AML-193 (cell line): ENCODE results near the gene PLIN4.

Source experiments
- DNase-seq, 2 experiments: peaks; one replicate each; lab custom pipeline; 2025; lab: John Stamatoyannopoulos, UW

The PLIN4 gene

GRCh38 chr19:4518345-4519171 lies at the start of gene PLIN4:
TSS of gene PLIN4 (minus strand) at chr19:4518486. CDS start at chr19:4518272, 214 bp downstream.
- DNase-seq, result no peak

- DNase-seq, result peak in 1 of 2 experiments; percentile 21
Measured at GRCh38 chr19:4567584-4568071, 49.3 kb upstream of the PLIN4 start.

- DNase-seq, result no peak
Measured at GRCh38 chr19:4566402-4567051, 48.2 kb upstream of the PLIN4 start.

- peak; percentile 55 to 69 for DNase-seq
Measured at GRCh38 chr19:4563562-4563961, 45.3 kb upstream of the PLIN4 start.

GRCh38 chr19:4562085-4562484 lies 43.8 kb upstream of the PLIN4 start:
- DNase-seq, result peak; percentile 37 to 52

- DNase-seq, result no peak
Measured at GRCh38 chr19:4559569-4559968, 41.3 kb upstream of the PLIN4 start, which contains the start of gene SEMA6B. TSS of gene SEMA6B (minus strand) at chr19:4559684. CDS start at chr19:4558457, 1,227 bp downstream.

- DNase-seq, result no peak
Measured at GRCh38 chr19:4557971-4558941, 40.0 kb upstream of the PLIN4 start.

GRCh38 chr19:4557144-4557970 lies 39.1 kb upstream of the PLIN4 start:
- no peak for DNase-seq

- DNase-seq, result no peak
Measured at GRCh38 chr19:4556597-4557127, 38.4 kb upstream of the PLIN4 start.

GRCh38 chr19:4555657-4556561 lies 37.6 kb upstream of the PLIN4 start:
- DNase-seq, result no peak

GRCh38 chr19:4554717-4555116 lies 36.4 kb upstream of the PLIN4 start:
- no peak for DNase-seq

- no peak for DNase-seq
Measured at GRCh38 chr19:4553775-4554174, 35.5 kb upstream of the PLIN4 start.

GRCh38 chr19:4553092-4553695 lies 34.9 kb upstream of the PLIN4 start:
- DNase-seq, result no peak

GRCh38 chr19:4552525-4552819 lies 34.2 kb upstream of the PLIN4 start:
- DNase-seq, result no peak

GRCh38 chr19:4550479-4551050 lies 32.3 kb upstream of the PLIN4 start:
- DNase-seq, result no peak

- DNase-seq, result no peak
Measured at GRCh38 chr19:4550018-4550417, 31.7 kb upstream of the PLIN4 start.

- DNase-seq, result no peak
Measured at GRCh38 chr19:4548238-4548584, 29.9 kb upstream of the PLIN4 start.

- no peak for DNase-seq
Measured at GRCh38 chr19:4547303-4548237, 29.3 kb upstream of the PLIN4 start.
